HG02798 (cell line): ENCODE results near the gene RNF31.
"Not testable (repeated sequence)": the region's sequence is repeated elsewhere in the genome, so short reads cannot be mapped to it uniquely, and the experiment has no call there.

ENCODE experiments used
- ATAC-seq: cut with Tn5 transposase; IDR thresholded peaks from one replicate; pipeline ENCODE4 v1.9.1; 2021; ENCODE audit warnings: mild to moderate bottlenecking; ENCODE audit not compliant: unreplicated experiment, poor library complexity

RNF31 gene

DNA sequence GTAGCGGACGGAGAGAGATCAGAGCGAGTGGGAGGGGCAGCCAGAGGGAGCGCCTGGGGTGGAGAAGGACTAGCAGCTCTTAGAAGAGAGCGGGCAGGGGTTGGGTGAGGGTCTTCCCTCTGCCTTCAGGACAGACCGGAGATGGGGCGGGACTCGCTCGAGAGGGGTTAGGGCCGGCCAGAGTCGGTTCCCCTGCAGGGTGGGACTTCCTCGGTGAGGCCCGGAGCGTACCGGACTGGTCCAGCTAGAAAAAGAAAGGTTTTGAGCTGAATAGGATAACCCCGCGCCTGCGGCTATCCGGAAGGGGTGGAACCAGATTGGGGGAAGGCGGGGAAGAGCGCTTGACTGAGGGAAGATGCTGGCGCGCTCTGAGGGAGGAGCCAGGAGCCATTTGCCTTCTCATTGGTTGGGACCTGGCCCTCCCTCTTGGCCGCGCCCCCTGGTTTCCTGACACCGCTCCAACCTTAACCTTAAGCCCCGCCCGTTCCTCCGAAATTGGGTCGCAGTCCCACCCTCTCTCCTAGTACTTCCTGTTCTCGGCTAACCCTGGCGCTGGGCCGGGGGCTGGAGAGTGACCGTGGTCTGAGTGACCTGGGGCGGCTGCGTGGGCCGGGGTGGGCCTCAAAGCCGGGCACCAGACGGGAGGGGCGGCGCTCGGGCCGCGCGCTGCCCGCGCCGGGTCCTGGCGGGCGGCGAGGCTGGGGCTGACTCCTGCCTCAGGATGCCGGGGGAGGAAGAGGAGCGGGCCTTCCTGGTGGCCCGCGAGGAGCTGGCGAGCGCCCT, at the start of gene RNF31:
RNF31 (plus strand) TSS at position 521 of the 783 bp plus-strand sequence; CDS start at position 722, 201 bp downstream.
- peak; percentile 87 for ATAC-seq

DNA sequence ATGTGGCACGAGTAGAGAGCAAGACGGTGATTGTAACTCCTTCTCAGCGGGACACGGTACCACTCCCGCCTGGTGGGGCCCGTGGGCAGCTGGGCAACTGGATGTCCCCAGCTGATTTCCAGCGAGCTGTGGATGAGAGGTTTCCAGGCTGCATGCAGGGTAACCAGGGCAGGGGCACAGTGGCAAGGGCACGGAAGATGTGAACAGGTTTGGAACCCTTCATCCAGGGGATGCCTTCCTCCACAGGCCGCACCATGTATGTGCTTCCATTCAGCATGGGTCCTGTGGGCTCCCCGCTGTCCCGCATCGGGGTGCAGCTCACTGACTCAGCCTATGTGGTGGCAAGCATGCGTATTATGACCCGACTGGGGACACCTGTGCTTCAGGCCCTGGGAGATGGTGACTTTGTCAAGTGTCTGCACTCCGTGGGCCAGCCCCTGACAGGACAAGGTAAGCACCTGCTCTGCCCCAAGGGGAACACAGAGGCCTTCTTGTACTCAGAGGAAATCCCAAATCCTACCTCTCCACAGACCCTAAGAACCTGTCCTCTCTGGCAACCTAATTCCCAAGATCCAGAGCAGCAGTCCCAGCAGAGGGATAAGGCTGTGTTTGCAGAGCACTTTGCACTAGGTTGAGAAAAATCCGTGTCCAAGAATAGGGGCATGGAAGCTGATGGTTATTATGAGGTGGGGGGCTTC, 48.9 kb upstream of the RNF31 start:
- ATAC-seq = no peak

GRCh38 chr14:24098927-24099813, 48.1 kb upstream of the RNF31 start:
- ATAC-seq = no peak

DNA sequence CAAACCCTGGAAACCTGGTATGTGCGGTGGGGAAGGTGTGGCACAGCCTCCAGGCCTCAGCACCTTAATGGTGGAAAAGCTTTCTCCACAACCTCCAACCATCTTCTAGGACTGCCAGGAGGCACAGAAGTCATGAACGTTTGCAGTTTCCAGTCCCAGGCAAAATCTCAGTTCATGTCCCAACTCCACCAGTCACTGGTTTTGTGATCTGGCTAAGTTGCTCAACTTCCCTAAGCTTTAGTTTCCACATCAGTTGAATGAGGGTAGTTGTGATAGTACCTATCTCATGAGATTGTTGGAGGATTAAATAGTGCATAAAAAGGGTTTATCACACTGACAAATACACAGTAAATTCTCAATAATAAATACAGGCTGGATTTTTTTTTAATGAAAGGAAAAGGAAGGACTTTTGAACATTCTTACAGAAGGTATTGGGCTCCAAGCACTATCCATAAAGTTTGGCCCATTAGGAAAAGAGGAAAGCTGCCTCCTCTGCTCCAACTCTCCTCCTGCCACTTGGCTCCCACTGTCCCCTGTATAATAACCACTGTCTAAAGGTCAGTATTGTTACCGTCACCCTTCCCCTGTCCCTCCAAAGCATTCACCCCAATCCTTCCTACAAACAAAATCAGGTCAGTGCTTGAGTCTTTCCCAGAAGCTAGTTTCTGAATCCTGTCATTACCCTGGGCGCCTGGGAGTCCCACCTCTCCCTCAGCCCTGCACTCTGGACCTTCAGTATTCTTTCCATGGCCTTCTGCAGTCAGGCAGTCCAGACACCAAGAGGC, 46.9 kb upstream of the RNF31 start:
- ATAC-seq = no peak

- no peak for ATAC-seq
These were observed 46.3 kb upstream of the RNF31 start for GRCh38 chr14:24100982-24101494.

DNA sequence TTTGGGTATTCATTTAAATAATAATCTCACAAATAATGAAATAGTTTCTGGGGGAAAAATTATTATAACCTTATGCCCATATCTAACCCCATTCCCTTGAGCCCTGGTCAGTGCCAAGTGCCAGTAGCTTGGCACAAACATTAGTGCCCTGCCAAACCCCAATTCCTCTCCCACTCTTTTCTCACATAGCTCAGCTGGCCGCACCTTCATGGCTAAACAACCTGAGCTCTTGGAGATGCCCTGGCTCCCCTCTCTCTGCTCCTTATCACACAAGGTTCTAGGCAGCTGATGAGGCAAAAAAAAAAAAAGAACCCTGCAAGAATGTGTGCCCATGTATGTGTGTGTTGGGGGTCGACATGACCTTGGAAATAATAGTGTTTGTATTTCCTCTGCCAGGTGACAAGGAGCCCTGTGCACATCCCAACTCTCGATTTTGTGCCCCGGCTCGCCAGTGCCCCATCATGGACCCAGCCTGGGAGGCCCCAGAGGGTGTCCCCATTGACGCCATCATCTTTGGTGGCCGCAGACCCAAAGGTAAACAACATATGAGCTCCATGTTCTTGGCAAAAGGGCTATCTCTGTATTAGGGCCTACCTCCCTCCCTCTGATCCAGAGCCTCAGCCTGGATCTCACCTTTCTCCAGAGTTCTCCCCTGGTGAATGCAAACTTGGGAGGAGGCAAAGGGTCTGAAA, 44.8 kb upstream of the RNF31 start:
- ATAC-seq = no peak

DNA sequence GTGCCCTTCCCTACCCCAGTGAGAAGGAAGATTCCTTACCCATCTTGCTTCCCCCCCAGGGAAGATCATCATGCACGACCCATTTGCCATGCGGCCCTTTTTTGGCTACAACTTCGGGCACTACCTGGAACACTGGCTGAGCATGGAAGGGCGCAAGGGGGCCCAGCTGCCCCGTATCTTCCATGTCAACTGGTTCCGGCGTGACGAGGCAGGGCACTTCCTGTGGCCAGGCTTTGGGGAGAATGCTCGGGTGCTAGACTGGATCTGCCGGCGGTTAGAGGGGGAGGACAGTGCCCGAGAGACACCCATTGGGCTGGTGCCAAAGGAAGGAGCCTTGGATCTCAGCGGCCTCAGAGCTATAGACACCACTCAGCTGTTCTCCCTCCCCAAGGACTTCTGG, 43.8 kb upstream of the RNF31 start:
- no peak for ATAC-seq

GRCh38 chr14:24105609-24106239, 41.6 kb upstream of the RNF31 start:
- ATAC-seq = not testable (repeated sequence)

- ATAC-seq = no peak
These were observed 40.5 kb upstream of the RNF31 start for GRCh38 chr14:24106672-24107271.

DNA sequence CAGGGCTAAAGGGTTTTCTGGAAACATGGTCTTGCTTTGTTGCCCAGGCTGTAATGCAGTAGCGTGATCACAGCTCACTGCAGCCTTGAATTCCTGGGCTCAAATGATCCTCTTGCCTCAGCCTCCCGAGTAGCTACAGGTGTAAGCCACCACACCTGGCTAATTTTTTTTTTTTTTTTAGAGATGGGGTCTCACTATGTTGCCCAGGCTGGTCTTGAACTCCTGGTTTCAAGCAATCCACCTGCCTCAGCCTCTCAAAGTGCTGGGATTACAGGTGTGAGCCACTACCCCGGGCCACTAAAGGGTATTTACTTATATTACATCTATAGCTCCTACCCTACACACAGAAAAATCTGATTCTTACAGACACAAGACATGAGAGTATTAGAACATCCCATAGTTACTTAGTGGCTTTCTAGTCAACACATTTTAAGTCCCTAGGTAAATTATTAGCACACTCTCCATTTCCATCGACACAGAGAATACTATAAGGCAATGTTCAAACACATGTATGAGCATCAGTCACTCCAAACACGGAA, 38.9 kb upstream of the RNF31 start:
- ATAC-seq = peak; percentile 26

DNA sequence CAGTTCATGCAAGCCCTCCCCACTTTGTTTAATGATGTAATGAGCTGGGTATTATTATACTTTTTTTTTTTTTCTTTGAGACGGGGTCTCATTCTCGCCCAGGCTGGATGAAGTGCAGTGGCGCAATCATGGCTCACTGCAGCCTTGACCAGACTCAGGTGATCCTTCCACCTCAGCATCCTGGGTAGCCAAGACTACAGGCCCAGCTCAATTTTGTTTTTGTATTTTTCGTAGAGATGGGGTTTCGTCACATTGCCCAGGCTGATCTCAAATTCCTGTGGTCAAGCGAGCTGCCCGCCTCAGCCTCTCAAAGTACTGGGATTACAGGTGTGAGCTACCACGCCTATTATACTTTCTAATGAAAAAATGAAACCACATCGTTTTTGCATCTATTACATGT, 37.2 kb upstream of the RNF31 start:
- no peak for ATAC-seq

DNA sequence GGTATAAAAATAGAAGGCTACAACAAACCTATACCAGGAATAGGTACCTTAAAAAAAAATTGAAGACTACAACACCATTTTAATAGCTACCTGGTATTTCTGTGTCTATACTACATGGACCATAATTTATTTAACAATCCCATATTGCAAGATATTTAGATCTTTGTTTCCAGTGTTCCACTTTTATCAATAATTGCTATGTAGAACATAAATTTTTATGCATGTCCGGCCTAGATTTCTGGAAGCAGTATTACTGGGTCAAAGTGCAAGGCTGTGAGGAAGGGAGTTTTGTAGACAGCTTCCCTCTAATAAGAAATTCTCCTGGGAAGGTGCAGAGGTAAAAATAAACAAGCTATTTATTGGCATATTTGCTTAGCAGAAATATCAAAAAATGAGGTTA, 36.8 kb upstream of the RNF31 start:
- ATAC-seq = no peak

DNA sequence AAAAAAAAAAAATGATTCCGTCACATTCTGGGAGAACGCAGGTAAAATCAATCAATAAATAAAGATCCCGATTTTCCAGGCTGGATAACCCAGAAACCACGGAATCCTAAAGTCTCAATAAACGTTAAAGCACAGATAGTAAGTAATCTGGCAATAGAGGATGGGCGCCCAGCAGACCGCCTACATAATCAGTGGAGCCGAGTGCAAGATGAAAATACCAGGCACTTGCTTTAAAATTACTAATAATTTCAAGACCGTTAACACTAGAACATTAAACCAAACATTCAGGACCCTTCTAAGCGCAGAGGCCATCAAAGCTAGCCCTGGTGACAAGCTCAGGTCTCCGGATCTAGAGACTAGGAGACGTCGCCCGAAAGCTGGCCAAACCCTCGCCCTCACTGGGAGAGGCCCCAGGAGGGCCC, 33.9 kb upstream of the RNF31 start:
- ATAC-seq = no peak

GRCh38 chr14:24113801-24114531, 33.3 kb upstream of the RNF31 start:
- ATAC-seq = peak; percentile 27

GRCh38 chr14:24114532-24115421, 32.5 kb upstream of the RNF31 start, which contains the start of the genes DCAF11 and NRL:
Gene DCAF11 (plus strand): TSS chr14:24114777. CDS start chr14:24115595, 818 bp downstream.
Gene NRL (minus strand): TSS chr14:24114949. CDS start chr14:24082848, 32,101 bp downstream.
- ATAC-seq = peak; percentile 84

DNA sequence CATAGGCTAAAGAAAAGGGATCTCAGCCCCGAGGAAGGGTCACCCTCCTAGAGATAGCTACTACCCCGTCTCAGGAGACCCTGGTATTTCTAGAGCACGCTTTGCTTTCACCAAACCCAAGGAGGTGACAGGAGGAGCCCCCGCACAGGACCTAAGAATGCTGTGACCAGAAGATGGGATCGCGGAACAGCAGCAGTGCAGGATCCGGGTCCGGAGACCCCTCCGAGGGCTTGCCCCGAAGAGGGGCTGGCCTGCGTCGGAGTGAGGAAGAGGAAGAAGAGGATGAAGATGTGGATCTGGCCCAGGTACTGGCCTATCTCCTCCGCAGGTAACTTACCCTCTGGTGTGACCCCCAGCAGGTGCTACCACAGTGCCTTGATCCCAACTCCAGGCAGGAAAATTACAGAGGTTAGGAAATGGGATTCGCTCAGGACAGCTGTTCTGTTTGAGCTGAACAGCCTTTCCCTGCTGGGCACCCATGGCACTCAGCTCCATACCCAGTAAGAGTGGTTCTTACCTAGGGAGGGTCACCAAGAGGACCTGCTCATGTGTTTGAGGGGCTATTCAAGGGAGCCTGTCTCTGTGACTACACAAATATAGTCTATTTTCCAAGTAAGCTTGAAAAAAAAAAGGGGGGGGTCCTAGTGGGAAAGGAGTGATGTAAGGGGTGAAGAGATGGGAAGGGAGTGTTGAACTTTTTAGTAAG, 31.7 kb upstream of the RNF31 start:
- ATAC-seq = no peak
